Subcutaneous preadipocyte (primary cell): ENCODE results near the gene LRP1. TPM values are rescaled to one million over a fixed set of nuclear protein-coding genes. Genes with fewer than 3 reads are reported as not detected.

Experiments used
- small RNA-seq: library from RNA; depleted of rRNA; stranded (forward); fragments of <200 nt; gene quantifications from one replicate; pipeline ENCODE3, GENCODE V24; 2012
- total RNA-seq: library from RNA; depleted of rRNA; stranded (reverse); fragments of >200 nt; gene quantifications from 2 replicates; pipeline ENCODE4 v1.2.3, GENCODE V29; 2012

The LRP1 gene
- 239 and 425 TPM in 2 replicates for total RNA-seq

DNA sequence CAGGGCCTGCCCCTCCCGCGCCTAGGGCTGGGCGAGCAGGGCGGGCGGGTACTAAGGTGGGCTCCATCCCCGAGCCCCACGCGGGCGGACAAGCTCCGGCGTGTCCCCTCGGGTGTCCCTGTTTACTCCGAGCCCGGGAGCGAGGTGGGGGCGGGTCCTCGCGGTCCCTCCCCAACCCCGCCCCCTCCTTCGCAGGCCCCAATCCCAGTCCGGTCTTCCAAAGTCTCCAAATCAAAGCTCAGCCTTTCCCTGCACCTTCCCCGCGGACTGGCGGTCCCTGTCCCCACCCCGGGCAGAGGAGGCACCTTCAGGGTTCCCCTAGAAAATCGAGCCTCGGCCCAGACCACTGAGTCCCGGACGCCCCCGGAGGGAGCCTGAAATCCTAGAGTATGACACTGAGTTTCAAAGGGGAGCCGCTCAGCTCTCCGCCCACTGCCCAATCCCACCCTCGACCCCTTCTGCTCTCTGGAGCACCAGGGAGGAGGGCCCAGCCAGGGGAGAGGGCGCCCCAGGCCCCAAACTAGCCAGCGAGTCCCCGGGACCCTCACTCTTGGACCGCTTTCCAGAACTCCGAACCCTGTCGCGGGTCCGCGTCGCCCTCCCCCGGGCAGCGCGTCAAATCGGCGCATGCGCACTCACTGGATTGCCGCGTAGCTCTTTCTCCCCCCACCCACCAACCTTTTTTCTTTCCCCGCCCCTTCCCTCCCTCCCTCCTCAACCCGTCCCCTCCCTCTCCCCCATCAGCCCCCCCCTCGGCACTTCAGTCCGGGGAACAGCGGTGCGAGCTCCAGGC is at the start of gene LRP1:
LRP1 (plus strand) TSS at position 758 of the 793 bp plus-strand sequence. CDS start 482 bp downstream, outside the sequence.

GRCh38 chr12:57078519-57079404 is 49.5 kb upstream of the LRP1 start, which contains the start of gene NEMP1:
Gene NEMP1 (minus strand): TSS chr12:57078791. CDS start chr12:57078745, 46 bp downstream.

DNA sequence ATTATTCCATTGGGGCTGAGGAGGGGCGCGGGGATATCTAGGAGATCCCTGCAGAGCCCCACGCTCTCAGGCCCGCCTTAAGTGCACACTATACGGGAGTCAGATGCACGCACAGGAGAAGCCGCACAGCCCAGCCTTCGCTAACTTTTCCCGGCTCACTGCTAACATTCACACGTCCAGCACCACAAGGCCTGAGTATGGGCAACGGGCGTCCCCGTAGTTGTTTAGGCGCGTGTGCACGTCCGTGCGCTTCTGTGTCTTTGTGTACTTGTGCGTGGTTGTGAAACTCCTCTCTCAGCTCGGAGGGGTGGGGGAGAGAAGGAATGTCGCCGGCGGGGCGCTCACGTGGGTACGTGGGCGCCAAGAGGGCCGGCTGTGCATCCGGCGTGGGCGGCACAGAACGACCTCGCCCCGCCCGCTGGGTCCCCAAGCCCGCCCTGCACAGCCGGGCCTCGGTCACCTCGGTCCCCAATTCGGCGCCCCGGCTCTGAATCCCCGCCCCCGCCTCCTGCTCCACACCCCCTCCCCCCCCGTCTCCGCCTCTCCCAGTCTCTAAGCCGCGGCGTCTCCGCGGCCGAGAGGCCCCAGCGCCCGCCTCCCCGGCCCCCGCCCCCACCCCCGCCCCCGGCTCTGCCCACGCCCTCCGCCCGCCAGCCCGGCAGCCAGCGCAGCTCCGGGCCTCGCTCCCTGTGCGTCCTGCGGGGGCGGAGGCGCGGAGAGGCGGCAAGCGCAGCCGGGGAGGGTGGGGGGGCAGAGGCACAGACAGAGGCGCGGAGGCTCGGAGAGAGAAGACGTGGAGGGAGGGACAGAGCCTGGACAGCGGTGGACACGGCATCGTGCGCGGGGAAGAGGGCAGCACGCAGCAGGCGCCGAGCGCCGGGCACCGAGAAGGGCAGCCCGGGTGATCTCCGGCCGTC is 39.7 kb upstream of the LRP1 start, which contains the start of gene NAB2:
NAB2 (plus strand) TSS at position 761 of the 917 bp plus-strand sequence. CDS start 158 bp downstream, outside the sequence.

DNA sequence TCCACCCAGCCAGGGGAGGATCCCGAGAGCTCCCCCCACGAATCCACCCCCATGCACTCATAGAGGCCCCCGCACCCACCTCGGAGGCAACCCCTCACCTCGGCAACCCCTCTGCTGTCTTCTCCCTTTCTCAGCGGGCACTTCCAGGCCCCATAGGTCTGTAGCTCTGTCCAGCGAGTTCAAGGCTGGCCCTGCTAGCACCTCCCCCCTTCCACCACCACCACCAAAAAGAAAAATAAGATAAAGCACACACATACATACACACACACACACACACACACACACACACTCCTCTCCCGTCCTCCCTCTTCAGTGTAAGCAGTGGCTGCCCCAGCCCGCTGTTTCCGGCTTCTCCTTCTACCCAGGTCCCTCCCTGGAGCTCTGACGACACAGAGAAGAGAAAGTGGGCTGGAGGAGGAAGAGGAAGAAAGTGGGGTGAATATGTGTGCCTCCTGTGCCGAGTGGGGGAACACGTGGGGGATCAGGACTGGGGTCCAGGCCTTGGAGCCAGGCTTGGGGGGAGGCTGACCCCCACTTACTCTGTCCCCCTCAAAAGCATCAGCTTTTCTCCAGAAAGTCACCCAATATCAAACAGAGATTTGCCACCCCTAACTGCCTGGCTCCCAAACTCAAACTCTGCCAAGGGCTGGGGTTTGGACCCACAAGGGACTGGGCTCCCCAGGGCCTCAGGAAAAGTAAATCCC is 17.1 kb upstream of the LRP1 start, which contains the start of gene STAT6:
STAT6 (minus strand) TSS at position 332 of the 704 bp plus-strand sequence. CDS start 3,084 bp downstream, outside the sequence.

GRCh38 chr12:57146961-57147944 is 19.0 kb downstream of the LRP1 start, which contains the start of gene LRP1-AS:
Gene LRP1-AS (minus strand): TSS chr12:57147619.

GRCh38 chr12:57216014-57216911 is 88.0 kb downstream of the LRP1 start, which contains the start of gene NXPH4:
Gene NXPH4 (plus strand): TSS chr12:57216794. CDS start chr12:57216970, 176 bp downstream.

DNA sequence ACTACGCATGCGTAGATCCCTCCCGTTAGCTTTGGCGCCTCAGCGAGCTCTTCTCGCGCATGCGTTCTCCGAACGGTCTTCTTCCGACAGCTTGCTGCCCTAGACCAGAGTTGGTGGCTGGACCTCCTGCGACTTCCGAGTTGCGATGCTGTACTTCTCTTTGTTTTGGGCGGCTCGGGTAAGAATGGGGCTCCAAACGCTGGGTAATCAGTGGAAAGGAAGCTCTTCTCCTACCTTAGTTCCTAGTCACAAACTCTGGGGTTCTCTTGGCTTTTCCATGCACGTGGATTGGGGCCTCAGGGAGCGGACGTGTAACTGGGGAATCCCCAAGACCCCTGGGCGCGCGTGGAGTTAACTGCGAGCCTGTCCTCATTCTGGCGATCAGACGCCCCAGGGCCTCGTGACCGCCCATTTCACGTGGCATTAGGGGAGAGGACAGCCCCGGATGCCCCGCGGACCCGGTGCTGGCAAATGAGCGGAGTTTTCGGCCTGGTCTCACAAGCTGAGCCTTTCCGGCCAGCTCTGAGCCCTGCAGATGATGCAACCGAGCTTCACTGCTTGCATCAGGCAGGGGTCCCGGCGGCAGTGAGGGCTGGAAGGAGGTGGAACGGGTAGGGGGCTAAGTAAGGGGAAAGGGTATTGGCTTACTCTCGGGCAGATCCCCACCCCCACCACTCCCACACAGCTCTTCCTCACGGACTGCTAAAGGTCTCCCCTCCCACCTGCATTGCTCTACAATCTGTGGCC is 101.5 kb downstream of the LRP1 start, which contains the start of gene SHMT2:
SHMT2 (plus strand) TSS at position 78 of the 747 bp plus-strand sequence; CDS start at position 146, 68 bp downstream.

GRCh38 chr12:57250956-57251355 is 122.7 kb downstream of the LRP1 start, which contains the start of gene STAC3:
Gene STAC3 (minus strand): TSS chr12:57251187. CDS start chr12:57249636, 1,551 bp downstream.

Small RNA genes within 50 kb of the gene (small RNA-seq; reads per million reads assigned to genes)
- 1.4 reads per million, percentile 71 among the genes with 10 or more reads in this experiment for gene MIR1228

Other genes starting within 250 kb of the LRP1 start
- gene SDR9C7, start 194.1 kb upstream of the LRP1 start, total RNA-seq = not detected in 2 replicates
- gene RDH16, start 170.9 kb upstream of the LRP1 start, total RNA-seq = under 0.01 TPM in 1 of 2 replicates, not detected in the other
- 3.7 and 5.7 TPM in 2 replicates for gene ZBTB39, start 121.9 kb upstream of the LRP1 start, total RNA-seq
- not detected in 2 replicates for gene TAC3, start 112.0 kb upstream of the LRP1 start, total RNA-seq
- gene MYO1A, start 78.4 kb upstream of the LRP1 start, total RNA-seq = 0.73 TPM in 1 of 2 replicates, not detected in the other
- gene NEMP1, start 49.7 kb upstream of the LRP1 start, total RNA-seq = 11.8 and 20.3 TPM in 2 replicates
- gene NAB2, start 39.4 kb upstream of the LRP1 start, total RNA-seq = 52.9 and 74.3 TPM in 2 replicates
- gene STAT6, start 17.1 kb upstream of the LRP1 start, total RNA-seq = 142 and 172 TPM in 2 replicates
- not detected in 2 replicates for gene LRP1-AS, start 19.1 kb downstream of the LRP1 start, total RNA-seq
- 0.73 and 0.98 TPM in 2 replicates for gene NXPH4, start 88.3 kb downstream of the LRP1 start, total RNA-seq
- gene SHMT2, start 101.2 kb downstream of the LRP1 start, total RNA-seq = 260 and 298 TPM in 2 replicates
- 0.59 and 0.73 TPM in 2 replicates for gene STAC3, start 122.7 kb downstream of the LRP1 start, total RNA-seq